ENCODE measurements around the gene TXNDC16. TPM values are rescaled to one million over a fixed set of nuclear protein-coding genes. Genes with fewer than 3 reads are reported as not detected.
A peak's percentile ranks its signal among the peaks of the same experiment; 100 is the strongest.
"Not testable (repeated sequence)": the region's sequence is repeated elsewhere in the genome, so short reads cannot be mapped to it uniquely, and the experiment has no call there.

The TXNDC16 gene
- total RNA-seq, 2 donors from 2014 or later: 11.5 to 17.5 TPM

DNA sequence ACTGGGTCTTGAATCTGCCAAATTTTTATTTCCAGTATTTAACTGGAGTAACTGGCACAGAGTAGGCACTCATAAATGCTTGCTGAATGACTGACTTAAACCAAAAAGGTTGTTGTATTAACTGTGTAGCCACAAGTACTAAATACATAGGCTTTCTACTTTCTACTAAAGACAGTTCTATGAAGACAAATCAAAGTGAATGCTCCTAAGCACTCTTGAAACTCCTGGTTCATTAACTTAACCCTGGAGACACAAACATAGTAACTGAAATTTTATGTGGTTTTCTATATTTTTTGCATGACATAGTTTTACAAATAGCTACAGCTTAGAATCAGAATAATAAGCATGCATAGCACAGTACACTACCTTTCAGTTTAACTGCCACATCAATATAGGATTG is 70.4 kb downstream of the TXNDC16 start:
- H3K4me3 ChIP-seq (ENCODE audit: low read length): no peak overlapping the region
- Mint-ChIP-seq H3K36me3 (ENCODE audit: low read depth) (peaks cover 7% of the 10 kb centered on the region), H3K27ac (no peak overlapping the region), H3K27me3 (ENCODE audit: insufficient read depth) (no peaks in the 10 kb centered on the region), H3K9me3 (peaks cover 5% of the 10 kb centered on the region), H3K4me1 (no peaks in the 10 kb centered on the region), H3K4me3 (no peak overlapping the region)
- no peak overlapping the region for H3K27ac ChIP-seq (ENCODE audit: low read depth, low read length)
- H3K36me3 ChIP-seq (ENCODE audit: control insufficient read depth, insufficient read depth, low read length): no peaks in the 10 kb centered on the region
- TF ChIP-seq, protein P1, sequence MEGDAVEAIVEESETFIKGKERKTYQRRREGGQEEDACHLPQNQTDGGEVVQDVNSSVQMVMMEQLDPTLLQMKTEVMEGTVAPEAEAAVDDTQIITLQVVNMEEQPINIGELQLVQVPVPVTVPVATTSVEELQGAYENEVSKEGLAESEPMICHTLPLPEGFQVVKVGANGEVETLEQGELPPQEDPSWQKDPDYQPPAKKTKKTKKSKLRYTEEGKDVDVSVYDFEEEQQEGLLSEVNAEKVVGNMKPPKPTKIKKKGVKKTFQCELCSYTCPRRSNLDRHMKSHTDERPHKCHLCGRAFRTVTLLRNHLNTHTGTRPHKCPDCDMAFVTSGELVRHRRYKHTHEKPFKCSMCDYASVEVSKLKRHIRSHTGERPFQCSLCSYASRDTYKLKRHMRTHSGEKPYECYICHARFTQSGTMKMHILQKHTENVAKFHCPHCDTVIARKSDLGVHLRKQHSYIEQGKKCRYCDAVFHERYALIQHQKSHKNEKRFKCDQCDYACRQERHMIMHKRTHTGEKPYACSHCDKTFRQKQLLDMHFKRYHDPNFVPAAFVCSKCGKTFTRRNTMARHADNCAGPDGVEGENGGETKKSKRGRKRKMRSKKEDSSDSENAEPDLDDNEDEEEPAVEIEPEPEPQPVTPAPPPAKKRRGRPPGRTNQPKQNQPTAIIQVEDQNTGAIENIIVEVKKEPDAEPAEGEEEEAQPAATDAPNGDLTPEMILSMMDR (conservative IDR thresholded peaks at IDR 0.05): no peak
- peaks cover 2% of the 10 kb centered on the region for H3K9me3 ChIP-seq (ENCODE audit: control insufficient read depth, low read length)
- DNase-seq: no peak
- no peak overlapping the region for H3K9ac ChIP-seq (ENCODE audit: extremely low read depth, low read length, poor library complexity, severe bottlenecking)
- no peaks in the 10 kb centered on the region for H3K27me3 ChIP-seq (ENCODE audit: control insufficient read depth, insufficient read depth, low read length, poor library complexity, severe bottlenecking)
- H3K4me1 ChIP-seq (ENCODE audit: control insufficient read depth, insufficient read depth, low read length): no peaks in the 10 kb centered on the region

DNA sequence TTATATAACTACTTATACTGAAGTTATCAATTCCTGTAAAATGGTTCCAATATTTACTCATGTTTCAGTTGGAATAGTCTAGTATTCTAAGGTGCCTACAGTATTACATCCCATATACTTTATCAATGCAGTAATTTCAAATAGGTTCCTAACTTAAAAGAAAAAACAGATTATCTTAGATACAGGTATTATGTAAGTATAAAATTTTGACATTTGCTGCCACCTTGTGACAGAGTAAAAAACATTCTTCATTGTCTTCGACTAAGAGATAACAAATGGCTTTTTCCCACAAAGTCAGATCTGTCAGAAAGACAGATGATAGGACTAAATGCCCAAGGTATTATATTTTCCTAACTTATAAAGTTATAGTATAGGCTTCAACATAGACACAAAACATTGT is 78.7 kb downstream of the TXNDC16 start:
- Histone ChIP-seq H3K4me3 (ENCODE audit: low read length) (no peak overlapping the region), H3K27me3 (ENCODE audit: control insufficient read depth, insufficient read depth, low read length, poor library complexity, severe bottlenecking) (no peaks in the 10 kb centered on the region), H3K36me3 (ENCODE audit: control insufficient read depth, insufficient read depth, low read length) (no peaks in the 10 kb centered on the region), H3K9me3 (ENCODE audit: control insufficient read depth, low read length) (peaks cover 7% of the 10 kb centered on the region), H3K9ac (ENCODE audit: extremely low read depth, low read length, poor library complexity, severe bottlenecking) (no peak overlapping the region), H3K27ac (ENCODE audit: low read depth, low read length) (no peak overlapping the region), H3K4me1 (ENCODE audit: control insufficient read depth, insufficient read depth, low read length) (no peaks in the 10 kb centered on the region)
- TF ChIP-seq, protein P1 (conservative IDR thresholded peaks at IDR 0.05): peak; percentile 67
- Mint-ChIP-seq H3K9me3 (peaks cover 14% of the 10 kb centered on the region), H3K4me1 (no peaks in the 10 kb centered on the region), H3K4me3 (no peak overlapping the region), H3K27ac (no peak overlapping the region), H3K36me3 (ENCODE audit: low read depth) (peaks cover 9% of the 10 kb centered on the region), H3K27me3 (ENCODE audit: insufficient read depth) (no peaks in the 10 kb centered on the region)
- 40 to 79% methylated on average over 1 of the region's 1 CpG for WGBS, 2 experiments (ENCODE audit: insufficient coverage in 1 of 2, insufficient read length in 1 of 2)
- DNase-seq: no peak

DNA sequence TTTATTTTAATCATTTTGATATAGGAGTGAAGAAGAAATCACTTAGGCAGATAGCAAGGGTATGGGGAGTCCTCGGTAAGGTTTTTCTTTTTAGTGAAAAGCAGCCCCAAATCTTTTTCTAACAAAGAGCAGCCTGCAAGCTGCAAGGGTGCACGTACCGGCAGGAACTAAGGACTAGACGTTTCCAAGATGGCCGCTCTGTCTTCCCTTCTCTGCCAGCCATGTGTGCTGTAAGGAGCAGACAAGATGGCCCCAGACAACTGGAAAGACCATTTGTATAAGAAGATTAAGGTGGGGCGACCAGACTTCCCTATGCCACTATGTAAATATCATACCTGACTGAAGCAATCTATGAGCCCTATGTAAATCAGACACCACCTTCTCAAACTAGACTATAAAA is 79.6 kb downstream of the TXNDC16 start:
- H3K9me3 Mint-ChIP-seq: peaks cover 14% of the 10 kb centered on the region
- no peaks in the 10 kb centered on the region for H3K27me3 ChIP-seq (ENCODE audit: control insufficient read depth, insufficient read depth, low read length, poor library complexity, severe bottlenecking)
- H3K9ac ChIP-seq (ENCODE audit: extremely low read depth, low read length, poor library complexity, severe bottlenecking): no peak overlapping the region
- no peak overlapping the region for H3K27ac ChIP-seq (ENCODE audit: low read depth, low read length)
- H3K4me1 Mint-ChIP-seq: no peaks in the 10 kb centered on the region
- TF ChIP-seq, protein P1 (conservative IDR thresholded peaks at IDR 0.05): no peak
- H3K4me1 ChIP-seq (ENCODE audit: control insufficient read depth, insufficient read depth, low read length): no peaks in the 10 kb centered on the region
- H3K4me3 ChIP-seq (ENCODE audit: low read length): no peak overlapping the region
- H3K4me3 Mint-ChIP-seq: no peak overlapping the region
- H3K27ac Mint-ChIP-seq: no peak overlapping the region
- no peak for DNase-seq
- 96 to 100% methylated on average over 2 to 6 of the region's 6 CpGs for WGBS, 2 experiments (ENCODE audit: insufficient coverage in 1 of 2, insufficient read length in 1 of 2)
- peaks cover 11% of the 10 kb centered on the region for H3K36me3 Mint-ChIP-seq (ENCODE audit: low read depth)
- H3K27me3 Mint-ChIP-seq (ENCODE audit: insufficient read depth): no peaks in the 10 kb centered on the region
- H3K9me3 ChIP-seq (ENCODE audit: control insufficient read depth, low read length): peaks cover 7% of the 10 kb centered on the region
- H3K36me3 ChIP-seq (ENCODE audit: control insufficient read depth, insufficient read depth, low read length): no peaks in the 10 kb centered on the region

DNA sequence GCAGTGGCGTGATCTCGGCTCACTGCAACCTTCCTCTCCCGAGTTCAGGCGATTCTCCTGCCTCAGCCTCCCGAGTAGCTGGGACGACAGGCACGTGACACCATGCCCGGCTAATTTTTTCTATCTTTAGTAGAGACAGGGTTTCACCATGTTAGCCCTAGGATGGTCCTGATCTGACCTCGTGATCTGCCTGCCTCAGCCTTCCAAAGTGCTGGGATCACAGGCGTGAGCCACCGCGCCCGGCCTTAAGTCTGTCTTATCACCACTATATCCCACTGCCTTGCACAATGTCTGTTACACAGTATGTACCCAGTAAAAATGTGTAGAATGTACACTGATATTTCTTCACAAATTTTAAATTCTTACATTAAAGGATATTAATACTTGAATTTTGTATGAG is 80.1 kb downstream of the TXNDC16 start:
- not testable (repeated sequence) for H3K9ac ChIP-seq (ENCODE audit: extremely low read depth, low read length, poor library complexity, severe bottlenecking); H3K27me3 ChIP-seq (ENCODE audit: control insufficient read depth, insufficient read depth, low read length, poor library complexity, severe bottlenecking); H3K4me1 Mint-ChIP-seq; H3K4me3 Mint-ChIP-seq; H3K4me1 ChIP-seq (ENCODE audit: control insufficient read depth, insufficient read depth, low read length); H3K27ac Mint-ChIP-seq; DNase-seq; H3K36me3 ChIP-seq (ENCODE audit: control insufficient read depth, insufficient read depth, low read length); H3K27me3 Mint-ChIP-seq (ENCODE audit: insufficient read depth); H3K9me3 ChIP-seq (ENCODE audit: control insufficient read depth, low read length); H3K4me3 ChIP-seq (ENCODE audit: low read length); H3K27ac ChIP-seq (ENCODE audit: low read depth, low read length)
- 81 to 96% methylated on average over 7 to 12 of the region's 13 CpGs for WGBS, 2 experiments (ENCODE audit: insufficient coverage in 1 of 2, insufficient read length in 1 of 2)
- H3K9me3 Mint-ChIP-seq: peaks cover 13% of the 10 kb centered on the region
- peaks cover 11% of the 10 kb centered on the region for H3K36me3 Mint-ChIP-seq (ENCODE audit: low read depth)
